Osteoblast (primary cell): ENCODE data around the gene L1TD1. TPM values are rescaled to one million over a fixed set of nuclear protein-coding genes. Genes with fewer than 3 reads are reported as not detected.
A peak's percentile ranks its signal among the peaks of the same experiment; 100 is the strongest.
"Not testable (repeated sequence)": the region's sequence is repeated elsewhere in the genome, so short reads cannot be mapped to it uniquely, and the experiment has no call there.

Experiments used
- DNase-seq: peaks from one replicate; pipeline ENCODE4 v3.0.0; 2011; ENCODE audit warnings: low spot score, mixed read lengths; ENCODE audit not compliant: insufficient read length; ENCODE audit errors: missing footprints
- H2AFZ ChIP-seq: 2 replicates; pipeline ENCODE4 v1.6.0; 2011; ENCODE audit warnings: mild to moderate bottlenecking, low read length
- H3K27ac ChIP-seq: 2 replicates; pipeline ENCODE4 v1.5.1; 2011; ENCODE audit warnings: mild to moderate bottlenecking, low read depth, low read length, moderate library complexity
- H3K27me3 ChIP-seq: 2 replicates; pipeline ENCODE4 v1.6.0; 2012; ENCODE audit warnings: mild to moderate bottlenecking, control low read depth, inconsistent platforms, low read length, moderate library complexity; ENCODE audit not compliant: insufficient read depth
- H3K36me3 ChIP-seq: 2 replicates; pipeline ENCODE4 v1.5.1; 2011; ENCODE audit warnings: mild to moderate bottlenecking, low read length, control low read depth, moderate library complexity; ENCODE audit not compliant: insufficient read depth
- H3K4me1 ChIP-seq: 2 replicates; pipeline ENCODE4 v1.5.1; 2011; ENCODE audit warnings: mild to moderate bottlenecking, low read length, control low read depth, moderate library complexity; ENCODE audit not compliant: insufficient read depth
- H3K4me2 ChIP-seq: 2 replicates; pipeline ENCODE4 v1.6.0; 2011; ENCODE audit warnings: mild to moderate bottlenecking, low read length; ENCODE audit not compliant: insufficient read depth
- H3K4me3 ChIP-seq: fragments of 200-600 bp; sonication (generic); 3 replicates; pipeline ENCODE4 v1.5.1; 2012; ENCODE audit warnings: mild to moderate bottlenecking, low read length, inconsistent platforms; ENCODE audit not compliant: insufficient read depth
- H3K79me2 ChIP-seq: 2 replicates; pipeline ENCODE4 v1.6.0; 2012; ENCODE audit warnings: mild to moderate bottlenecking, low read length, control low read depth, inconsistent platforms; ENCODE audit not compliant: insufficient read depth
- H3K9me3 ChIP-seq: 2 replicates; pipeline ENCODE4 v1.5.1; 2011; ENCODE audit warnings: low read depth, low read length, control low read depth
- H4K20me1 ChIP-seq: 2 replicates; pipeline ENCODE4 v1.6.0; 2012; ENCODE audit warnings: mild to moderate bottlenecking, low read length, control low read depth; ENCODE audit not compliant: insufficient read depth
- CTCF ChIP-seq: IDR thresholded peaks from 2 replicates; pipeline ENCODE4 v1.5.1; 2011; ENCODE audit warnings: mild to moderate bottlenecking, low read depth, low read length, moderate library complexity; ENCODE audit errors: extremely low read depth
- total RNA-seq: library from RNA; depleted of rRNA; stranded (reverse); fragments of >200 nt; gene quantifications from 2 replicates; pipeline ENCODE4 v1.2.3, GENCODE V29; 2012

L1TD1 gene
- total RNA-seq, 1 donor: not detected

GRCh38 chr1:62175568-62176179 is 19.0 kb upstream of the L1TD1 start:
- H3K27me3 ChIP-seq: no peaks in the 10 kb centered on the region
- no peak overlapping the region for H3K4me2 ChIP-seq
- H2AFZ ChIP-seq: no peak overlapping the region
- H3K79me2 ChIP-seq: no peaks in the 10 kb centered on the region
- H3K4me3 ChIP-seq: no peak overlapping the region
- no peaks in the 10 kb centered on the region for H3K9me3 ChIP-seq
- H4K20me1 ChIP-seq: no peaks in the 10 kb centered on the region
- H3K4me1 ChIP-seq: no peaks in the 10 kb centered on the region
- DNase-seq: no peak
- H3K27ac ChIP-seq: no peak overlapping the region
- peak; percentile 74 for TF ChIP-seq CTCF
- H3K36me3 ChIP-seq: no peaks in the 10 kb centered on the region

GRCh38 chr1:62176597-62177312 is 17.9 kb upstream of the L1TD1 start:
- TF ChIP-seq CTCF: no peak
- no peak for DNase-seq

DNA sequence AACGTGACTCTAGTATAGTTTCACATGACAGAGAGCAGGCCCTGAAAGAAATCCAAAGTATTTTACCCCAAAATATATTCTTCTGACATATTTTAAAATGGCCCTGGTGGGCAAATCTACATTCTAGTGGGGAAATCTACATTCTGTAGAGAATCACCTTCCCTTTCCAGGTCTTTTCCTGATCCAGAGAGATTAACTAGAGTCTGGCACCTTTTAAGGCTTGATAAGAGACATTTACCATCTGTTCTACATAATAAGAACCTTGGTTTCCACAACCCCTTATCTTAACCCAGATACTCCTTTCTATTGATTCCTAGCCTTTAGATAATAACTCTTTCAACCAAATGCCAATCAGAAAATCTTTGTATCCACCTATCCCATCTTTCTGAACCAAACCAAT is 17.0 kb upstream of the L1TD1 start:
- DNase-seq: no peak
- Histone ChIP-seq H2AFZ (no peak overlapping the region), H3K79me2 (no peaks in the 10 kb centered on the region), H3K4me1 (no peaks in the 10 kb centered on the region), H4K20me1 (no peaks in the 10 kb centered on the region), H3K9me3 (no peaks in the 10 kb centered on the region), H3K27ac (no peak overlapping the region), H3K4me2 (no peak overlapping the region), H3K4me3 (no peak overlapping the region), H3K36me3 (no peaks in the 10 kb centered on the region), H3K27me3 (no peaks in the 10 kb centered on the region)
- TF ChIP-seq CTCF: no peak

More at GRCh38 chr1:62176597-62177312, 17.9 kb upstream of the L1TD1 start:
- Histone ChIP-seq H2AFZ (no peak overlapping the region), H3K79me2 (no peaks in the 10 kb centered on the region), H3K4me1 (no peaks in the 10 kb centered on the region), H3K4me2 (no peak overlapping the region), H3K4me3 (no peak overlapping the region), H3K27ac (no peak overlapping the region), H3K27me3 (no peaks in the 10 kb centered on the region), H3K36me3 (no peaks in the 10 kb centered on the region), H3K9me3 (no peaks in the 10 kb centered on the region), H4K20me1 (no peaks in the 10 kb centered on the region)

DNA sequence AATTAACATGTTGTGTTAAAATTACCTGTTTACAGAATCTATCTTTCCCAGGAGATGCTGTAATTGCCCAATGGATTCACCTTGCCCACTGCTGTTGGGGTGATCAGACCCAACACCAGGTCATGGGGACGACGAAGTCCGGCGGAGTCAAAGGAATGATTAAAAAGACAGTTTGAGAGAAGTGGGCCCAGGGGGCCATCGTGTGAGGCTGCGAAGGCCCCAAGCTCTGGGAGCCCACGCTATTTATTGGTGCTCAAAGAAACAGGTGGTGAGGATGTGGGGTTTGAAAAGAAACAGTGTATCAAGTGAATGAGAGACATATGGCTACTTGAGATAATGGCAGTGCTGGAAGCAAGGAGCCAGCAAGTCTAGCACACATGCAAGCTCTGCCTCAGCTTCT is 16.3 kb upstream of the L1TD1 start:
- Histone ChIP-seq H3K36me3 (no peaks in the 10 kb centered on the region), H4K20me1 (no peaks in the 10 kb centered on the region), H3K4me3 (no peak overlapping the region), H3K4me2 (no peak overlapping the region), H3K27ac (no peak overlapping the region), H3K9me3 (no peaks in the 10 kb centered on the region), H3K4me1 (no peaks in the 10 kb centered on the region), H3K27me3 (no peaks in the 10 kb centered on the region), H3K79me2 (no peaks in the 10 kb centered on the region), H2AFZ (no peak overlapping the region)
- TF ChIP-seq CTCF: no peak
- DNase-seq: no peak

- H3K79me2 ChIP-seq: not testable (repeated sequence)
Measured at GRCh38 chr1:62180054-62180453, 14.6 kb upstream of the L1TD1 start.

More at GRCh38 chr1:62180054-62180453, 14.6 kb upstream of the L1TD1 start:
- not testable (repeated sequence) for H3K4me3 ChIP-seq, DNase-seq, H3K36me3 ChIP-seq, H2AFZ ChIP-seq, H3K4me2 ChIP-seq, H3K9me3 ChIP-seq, H4K20me1 ChIP-seq, H3K4me1 ChIP-seq, H3K27me3 ChIP-seq, H3K27ac ChIP-seq
